HepG2 (cell line): ENCODE measurements around the gene NBPF1. TPM values are rescaled to one million over a fixed set of nuclear protein-coding genes. Genes with fewer than 3 reads are reported as not detected.

ENCODE experiments used
- GMEB1 ChIP-seq: sonication (generic); formaldehyde crosslinking; IDR thresholded peaks from 2 replicates; pipeline ENCODE4 v1.5.1; 2020; ENCODE audit warnings: missing genetic modification reagents, mild to moderate bottlenecking, borderline replicate concordance
- HNRNPUL1 ChIP-seq: fragments of 200-400 bp; formaldehyde crosslinking; IDR thresholded peaks from 2 replicates; pipeline ENCODE4 v1.6.1; 2017; ENCODE audit warnings: low read depth, mild to moderate bottlenecking, low read length, moderate library complexity
- NR2C2 ChIP-seq: sonication (generic); formaldehyde crosslinking; IDR thresholded peaks from 2 replicates; pipeline ENCODE4 v1.4.0; 2020; ENCODE audit warnings: missing genetic modification reagents, mild to moderate bottlenecking, moderate library complexity, borderline replicate concordance
- POLR2G ChIP-seq: fragments of 200-400 bp; formaldehyde crosslinking; IDR thresholded peaks from 2 replicates; pipeline ENCODE4 v1.6.1; 2018; ENCODE audit warnings: mild to moderate bottlenecking, low read depth, low read length, moderate library complexity
- PRPF4 ChIP-seq: fragments of 200-400 bp; formaldehyde crosslinking; IDR thresholded peaks from 2 replicates; pipeline ENCODE4 v1.6.1; 2016; ENCODE audit warnings: low read length, low read depth; ENCODE audit not compliant: poor library complexity, severe bottlenecking
- RBM22 ChIP-seq: fragments of 200-400 bp; formaldehyde crosslinking; optimal IDR thresholded peaks from 2 replicates; pipeline ENCODE3; 2017; ENCODE audit warnings: mild to moderate bottlenecking, low read length, moderate library complexity
- REPIN1 ChIP-seq: sonication (generic); formaldehyde crosslinking; IDR thresholded peaks from 2 replicates; pipeline ENCODE4 v1.8.0; 2022; ENCODE audit warnings: missing genetic modification reagents, low read depth, mild to moderate bottlenecking, borderline replicate concordance
- RXRA ChIP-seq: sonication (generic); formaldehyde crosslinking; IDR thresholded peaks from 2 replicates; pipeline ENCODE4 v1.5.1; 2020; ENCODE audit warnings: missing genetic modification reagents
- THAP7 ChIP-seq: sonication (generic); formaldehyde crosslinking; IDR thresholded peaks from 2 replicates; pipeline ENCODE4 v1.8.1; 2023; ENCODE audit warnings: mild to moderate bottlenecking, missing genetic modification reagents
- ZBTB46 ChIP-seq: sonication (generic); formaldehyde crosslinking; IDR thresholded peaks from 2 replicates; pipeline ENCODE4 v1.4.0; 2020; ENCODE audit warnings: mild to moderate bottlenecking, missing genetic modification reagents, borderline replicate concordance
- ZFX ChIP-seq: sonication (generic); formaldehyde crosslinking; IDR thresholded peaks from 2 replicates; pipeline ENCODE4 v1.4.0; 2020; ENCODE audit warnings: mild to moderate bottlenecking, low read depth, missing genetic modification reagents, moderate library complexity
- ZNF101 ChIP-seq: sonication (generic); formaldehyde crosslinking; IDR thresholded peaks from 2 replicates; pipeline ENCODE4 v1.4.0; 2020; ENCODE audit warnings: mild to moderate bottlenecking, low read depth, missing genetic modification reagents, borderline replicate concordance
- ZNF12 ChIP-seq: sonication (generic); formaldehyde crosslinking; IDR thresholded peaks from 2 replicates; pipeline ENCODE4 v1.5.0; 2020; ENCODE audit warnings: missing genetic modification reagents
- ZNF354B ChIP-seq: sonication (generic); formaldehyde crosslinking; IDR thresholded peaks from 2 replicates; pipeline ENCODE4 v1.8.0; 2022; ENCODE audit warnings: mild to moderate bottlenecking, missing genetic modification reagents
- ZNF550 ChIP-seq: sonication (generic); formaldehyde crosslinking; IDR thresholded peaks from 2 replicates; pipeline ENCODE4 v1.4.0; 2020; ENCODE audit warnings: mild to moderate bottlenecking, missing genetic modification reagents, borderline replicate concordance
- ZNF687 ChIP-seq: sonication (generic); formaldehyde crosslinking; IDR thresholded peaks from 2 replicates; pipeline ENCODE4 v1.5.1; 2020; ENCODE audit warnings: mild to moderate bottlenecking, missing genetic modification reagents, moderate library complexity
- ZNF746 ChIP-seq: sonication (generic); formaldehyde crosslinking; IDR thresholded peaks from 2 replicates; pipeline ENCODE4 v1.8.0; 2022; ENCODE audit warnings: mild to moderate bottlenecking, missing genetic modification reagents
- ZNF749 ChIP-seq: sonication (generic); formaldehyde crosslinking; IDR thresholded peaks from 2 replicates; pipeline ENCODE4 v1.8.0; 2022; ENCODE audit warnings: mild to moderate bottlenecking, missing genetic modification reagents, moderate library complexity, borderline replicate concordance
- polyA plus RNA-seq, 8 experiments: library from polyadenylated mRNA; depleted of rRNA in 3 of 8; stranded (reverse) in 7 of 8; unstranded in 1 of 8; fragments of >200 nt; fragmentation: Illumina TruSeq in 4 of 8; extraction: Trizol in 4 of 8; gene quantifications; 2 replicates each; pipeline versions ENCODE4 v1.2.1 to v1.2.3, GENCODE V29; 2011 to 2016; ENCODE audit warnings: low read depth in 4 of 8, missing spikeins in 1 of 8, mixed read lengths in 1 of 8; ENCODE audit not compliant: insufficient read depth in 1 of 8
- total RNA-seq, 5 experiments: library from RNA; depleted of rRNA; stranded (reverse); fragments of >200 nt; fragmentation: Illumina TruSeq; extraction: Trizol; gene quantifications; 2 replicates each; pipeline ENCODE4 v1.2.3, GENCODE V29; 2016; ENCODE audit warnings: low read depth in 1 of 5
- TF ChIP-seq, protein P1 (sequence below): IDR thresholded peaks from 2 replicates; pipeline ENCODE4 v1.6.1; 2016; ENCODE audit warnings: control low read depth

NBPF1 gene
- total and polyA plus RNA-seq, 2 of the 13 experiments (the other 11 are each of a cell fraction or from before 2014, with no cell fraction given) = 30.3 to 35.6 TPM

GRCh38 chr1:16617114-16617631, 3.8 kb upstream of the NBPF1 start (continued):
- peak; percentile 98 for TF ChIP-seq RBM22
- peak; percentile 6; the same call in 1 of the 2 replicates for TF ChIP-seq THAP7 (CRISPR knock-in tag)
- TF ChIP-seq PRPF4 = no peak
- TF ChIP-seq HNRNPUL1 = no peak
- TF ChIP-seq ZNF354B (CRISPR knock-in tag) = no peak
- no peak for TF ChIP-seq NR2C2 (CRISPR knock-in tag)
- TF ChIP-seq GMEB1 (CRISPR knock-in tag) = no peak
- no peak for TF ChIP-seq ZNF550 (CRISPR knock-in tag)
- TF ChIP-seq, protein P1, sequence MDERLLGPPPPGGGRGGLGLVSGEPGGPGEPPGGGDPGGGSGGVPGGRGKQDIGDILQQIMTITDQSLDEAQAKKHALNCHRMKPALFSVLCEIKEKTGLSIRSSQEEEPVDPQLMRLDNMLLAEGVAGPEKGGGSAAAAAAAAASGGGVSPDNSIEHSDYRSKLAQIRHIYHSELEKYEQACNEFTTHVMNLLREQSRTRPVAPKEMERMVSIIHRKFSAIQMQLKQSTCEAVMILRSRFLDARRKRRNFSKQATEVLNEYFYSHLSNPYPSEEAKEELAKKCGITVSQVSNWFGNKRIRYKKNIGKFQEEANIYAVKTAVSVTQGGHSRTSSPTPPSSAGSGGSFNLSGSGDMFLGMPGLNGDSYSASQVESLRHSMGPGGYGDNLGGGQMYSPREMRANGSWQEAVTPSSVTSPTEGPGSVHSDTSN (CRISPR knock-in tag) = no peak
- TF ChIP-seq ZNF746 (CRISPR knock-in tag) = no peak
- TF ChIP-seq ZFX (CRISPR knock-in tag) = no peak
- no peak for TF ChIP-seq ZNF12 (CRISPR knock-in tag)
- TF ChIP-seq POLR2G = 0 out of 2 replicates have a peak, but pooled peaks have one; percentile 24
- TF ChIP-seq ZNF101 = no peak
- TF ChIP-seq RXRA (CRISPR knock-in tag) = 0 out of 2 replicates have a peak, but pooled peaks have one; percentile 26
- no peak for TF ChIP-seq ZNF749 (CRISPR knock-in tag)
- no peak for TF ChIP-seq REPIN1 (CRISPR knock-in tag)
- TF ChIP-seq ZBTB46 (CRISPR knock-in tag) = no peak
- TF ChIP-seq ZNF687 (CRISPR knock-in tag) = peak; percentile 29; the same call in 1 of the 2 replicates
